Memory B cell (primary cell): ENCODE data around the gene CAMTA1.
"Not testable (repeated sequence)": the region's sequence is repeated elsewhere in the genome, so short reads cannot be mapped to it uniquely, and the experiment has no call there.

Experiments used
- ATAC-seq: fragments of 150-1000 bp; cut with Tn5 transposase; 2 replicates; pipeline ENCODE4 v1.10.0; 2021; ENCODE audit warnings: low read depth, mild to moderate bottlenecking, moderate library complexity
- DNase-seq, 2 donors: peaks; one replicate each; pipeline ENCODE4 v3.0.0; 2022; ENCODE audit warnings: low spot score in 2 of 2
- H3K27ac Mint-ChIP-seq: one replicate; pipeline ENCODE4 v1.8.0; 2022; ENCODE audit warnings: mild to moderate bottlenecking, moderate library complexity, mixed read lengths
- H3K27me3 Mint-ChIP-seq: one replicate; pipeline ENCODE4 v1.8.0; 2022; ENCODE audit warnings: mixed read lengths
- H3K36me3 Mint-ChIP-seq: one replicate; pipeline ENCODE4 v1.8.0; 2022; ENCODE audit warnings: mild to moderate bottlenecking, mixed read lengths
- H3K4me1 Mint-ChIP-seq: one replicate; pipeline ENCODE4 v1.8.0; 2022; ENCODE audit warnings: mixed read lengths
- H3K4me3 Mint-ChIP-seq: one replicate; pipeline ENCODE4 v1.8.0; 2022; ENCODE audit warnings: mild to moderate bottlenecking, moderate library complexity, mixed read lengths
- H3K9me3 Mint-ChIP-seq: one replicate; pipeline ENCODE4 v1.8.0; 2022; ENCODE audit warnings: mixed read lengths

The CAMTA1 gene

GRCh38 chr1:7592120-7592798 is 807.0 kb downstream of the CAMTA1 start:
- H3K4me3 Mint-ChIP-seq = no peak overlapping the region
- DNase-seq = no peak

GRCh38 chr1:7594002-7594713 is 808.9 kb downstream of the CAMTA1 start:
- H3K4me3 Mint-ChIP-seq = no peak overlapping the region
- no peaks in the 10 kb centered on the region for H3K4me1 Mint-ChIP-seq
- DNase-seq (no peak), ATAC-seq (no peak)
- H3K27me3 Mint-ChIP-seq = peaks cover 3% of the 10 kb centered on the region
- H3K36me3 Mint-ChIP-seq = no peaks in the 10 kb centered on the region
- no peak overlapping the region for H3K27ac Mint-ChIP-seq
- H3K9me3 Mint-ChIP-seq = peaks cover 1% of the 10 kb centered on the region

More at GRCh38 chr1:7592120-7592798, 807.0 kb downstream of the CAMTA1 start:
- ATAC-seq = no peak
- no peaks in the 10 kb centered on the region for H3K4me1 Mint-ChIP-seq
- no peaks in the 10 kb centered on the region for H3K9me3 Mint-ChIP-seq
- H3K27me3 Mint-ChIP-seq = peaks cover 3% of the 10 kb centered on the region
- H3K27ac Mint-ChIP-seq = no peak overlapping the region
- no peaks in the 10 kb centered on the region for H3K36me3 Mint-ChIP-seq

- DNase-seq (no peak), ATAC-seq (no peak)
- no peak overlapping the region for H3K4me3 Mint-ChIP-seq
- no peaks in the 10 kb centered on the region for H3K36me3 Mint-ChIP-seq
- peaks cover 3% of the 10 kb centered on the region for H3K9me3 Mint-ChIP-seq
- H3K4me1 Mint-ChIP-seq = no peaks in the 10 kb centered on the region
- peaks cover 3% of the 10 kb centered on the region for H3K27me3 Mint-ChIP-seq
- H3K27ac Mint-ChIP-seq = no peak overlapping the region
These were observed 809.6 kb downstream of the CAMTA1 start for GRCh38 chr1:7594714-7595295.

- Mint-ChIP-seq H3K9me3 (peaks cover 3% of the 10 kb centered on the region), H3K4me3 (no peak overlapping the region), H3K36me3 (no peaks in the 10 kb centered on the region)
These were observed 810.1 kb downstream of the CAMTA1 start for GRCh38 chr1:7595336-7595735.

GRCh38 chr1:7596126-7596965 is 811.1 kb downstream of the CAMTA1 start:
- no peaks in the 10 kb centered on the region for H3K36me3 Mint-ChIP-seq
- H3K27ac Mint-ChIP-seq = no peak overlapping the region
- no peak for DNase-seq
- peaks cover 3% of the 10 kb centered on the region for H3K9me3 Mint-ChIP-seq
- no peak for ATAC-seq
- H3K4me1 Mint-ChIP-seq = no peaks in the 10 kb centered on the region
- H3K4me3 Mint-ChIP-seq = no peak overlapping the region
- H3K27me3 Mint-ChIP-seq = peaks cover 3% of the 10 kb centered on the region

More at GRCh38 chr1:7595336-7595735, 810.1 kb downstream of the CAMTA1 start:
- ATAC-seq (no peak), DNase-seq (no peak)
- Mint-ChIP-seq H3K27me3 (peaks cover 3% of the 10 kb centered on the region), H3K4me1 (no peaks in the 10 kb centered on the region), H3K27ac (no peak overlapping the region)

GRCh38 chr1:7598058-7598457 is 812.8 kb downstream of the CAMTA1 start:
- ATAC-seq, H3K27me3 Mint-ChIP-seq, H3K9me3 Mint-ChIP-seq, H3K4me1 Mint-ChIP-seq, H3K36me3 Mint-ChIP-seq, DNase-seq, H3K4me3 Mint-ChIP-seq, H3K27ac Mint-ChIP-seq: not testable (repeated sequence)

- peaks cover 14% of the 10 kb centered on the region for H3K27me3 Mint-ChIP-seq
- not testable (repeated sequence) for H3K4me1 Mint-ChIP-seq, H3K4me3 Mint-ChIP-seq, H3K9me3 Mint-ChIP-seq, DNase-seq, H3K36me3 Mint-ChIP-seq, ATAC-seq, H3K27ac Mint-ChIP-seq
These were observed 819.7 kb downstream of the CAMTA1 start for GRCh38 chr1:7604906-7605305.

GRCh38 chr1:7606096-7606495 is 820.8 kb downstream of the CAMTA1 start:
- no peak for DNase-seq
- peaks cover 14% of the 10 kb centered on the region for H3K27me3 Mint-ChIP-seq
- no peak overlapping the region for H3K4me3 Mint-ChIP-seq
- no peak overlapping the region for H3K27ac Mint-ChIP-seq
- no peak for ATAC-seq
- peaks cover 10% of the 10 kb centered on the region for H3K9me3 Mint-ChIP-seq
- no peaks in the 10 kb centered on the region for H3K4me1 Mint-ChIP-seq
- H3K36me3 Mint-ChIP-seq = no peaks in the 10 kb centered on the region

- H3K4me3 Mint-ChIP-seq = no peak overlapping the region
- DNase-seq (no peak), ATAC-seq (no peak)
- H3K36me3 Mint-ChIP-seq = no peaks in the 10 kb centered on the region
- H3K4me1 Mint-ChIP-seq = no peaks in the 10 kb centered on the region
- H3K27me3 Mint-ChIP-seq = peaks cover 16% of the 10 kb centered on the region
- H3K9me3 Mint-ChIP-seq = peaks cover 10% of the 10 kb centered on the region
- H3K27ac Mint-ChIP-seq = no peak overlapping the region
These were observed 821.8 kb downstream of the CAMTA1 start for GRCh38 chr1:7607097-7607496.

- ATAC-seq (no peak), DNase-seq (no peak)
- Mint-ChIP-seq H3K4me3 (no peak overlapping the region), H3K27ac (no peak overlapping the region), H3K9me3 (peaks cover 10% of the 10 kb centered on the region), H3K27me3 (peaks cover 25% of the 10 kb centered on the region), H3K36me3 (no peaks in the 10 kb centered on the region), H3K4me1 (no peaks in the 10 kb centered on the region)
These were observed 823.5 kb downstream of the CAMTA1 start for GRCh38 chr1:7608628-7609305.

- no peaks in the 10 kb centered on the region for H3K36me3 Mint-ChIP-seq
- H3K27ac Mint-ChIP-seq = no peak overlapping the region
- no peaks in the 10 kb centered on the region for H3K4me1 Mint-ChIP-seq
- DNase-seq (no peak), ATAC-seq (no peak)
- H3K27me3 Mint-ChIP-seq = peaks cover 25% of the 10 kb centered on the region
- no peak overlapping the region for H3K4me3 Mint-ChIP-seq
- H3K9me3 Mint-ChIP-seq = peaks cover 10% of the 10 kb centered on the region
These were observed 824.2 kb downstream of the CAMTA1 start for GRCh38 chr1:7609311-7609994.

- Mint-ChIP-seq H3K4me1 (no peaks in the 10 kb centered on the region), H3K9me3 (peaks cover 10% of the 10 kb centered on the region), H3K27me3 (peaks cover 27% of the 10 kb centered on the region), H3K27ac (no peak overlapping the region), H3K36me3 (no peaks in the 10 kb centered on the region), H3K4me3 (no peak overlapping the region)
- DNase-seq (no peak), ATAC-seq (no peak)
These were observed 825.0 kb downstream of the CAMTA1 start for GRCh38 chr1:7610106-7610731.

- DNase-seq (no peak), ATAC-seq (no peak)
- no peak overlapping the region for H3K27ac Mint-ChIP-seq
- no peaks in the 10 kb centered on the region for H3K36me3 Mint-ChIP-seq
- H3K4me1 Mint-ChIP-seq = no peaks in the 10 kb centered on the region
- no peak overlapping the region for H3K4me3 Mint-ChIP-seq
- H3K27me3 Mint-ChIP-seq = peaks cover 24% of the 10 kb centered on the region
- H3K9me3 Mint-ChIP-seq = peaks cover 10% of the 10 kb centered on the region
These were observed 825.7 kb downstream of the CAMTA1 start for GRCh38 chr1:7610936-7611335.
